Loucy (cell line): ENCODE data around the gene PMF1.

Experiments
- EZH2phosphoT487 ChIP-seq: fragments of 200-600 bp; IDR thresholded peaks from 2 replicates; pipeline ENCODE4 v1.6.1; 2018; ENCODE audit warnings: antibody characterized with exemption, mild to moderate bottlenecking, moderate library complexity, borderline replicate concordance
- TF ChIP-seq, protein P1 (sequence below): fragments of 200-600 bp; sonication (generic); conservative IDR thresholded peaks from 2 replicates; pipeline ENCODE4 v1.5.1; 2014; ENCODE audit warnings: mild to moderate bottlenecking, antibody characterized with exemption, low read length

DNA sequence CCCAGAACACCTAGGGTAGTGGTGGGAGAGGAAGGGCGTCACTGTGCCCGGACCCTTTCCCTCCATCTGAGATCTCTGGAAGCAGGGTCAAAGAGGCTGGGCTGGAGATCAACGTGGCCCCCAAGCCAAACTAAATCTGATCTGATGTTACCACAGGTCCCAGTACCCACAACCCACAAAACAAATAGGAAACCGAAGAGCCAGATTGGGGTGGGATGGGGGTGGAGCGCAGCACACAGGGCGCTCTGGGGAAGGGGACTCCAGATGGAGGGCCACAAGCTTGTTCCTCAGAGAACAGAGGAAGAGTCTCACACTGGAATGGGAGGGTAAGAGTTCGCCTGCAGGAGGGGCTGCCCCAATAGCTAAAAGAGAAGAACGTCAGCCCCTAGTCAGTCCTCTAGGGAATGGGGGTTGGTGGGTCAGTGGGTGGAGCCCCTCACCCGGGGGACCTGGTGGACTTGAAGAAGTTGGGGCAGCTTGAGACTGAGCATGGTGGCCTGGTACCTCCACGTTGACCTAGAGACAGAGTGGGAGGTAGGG, 33.5 kb downstream of the PMF1 start:
- TF ChIP-seq, protein P1, sequence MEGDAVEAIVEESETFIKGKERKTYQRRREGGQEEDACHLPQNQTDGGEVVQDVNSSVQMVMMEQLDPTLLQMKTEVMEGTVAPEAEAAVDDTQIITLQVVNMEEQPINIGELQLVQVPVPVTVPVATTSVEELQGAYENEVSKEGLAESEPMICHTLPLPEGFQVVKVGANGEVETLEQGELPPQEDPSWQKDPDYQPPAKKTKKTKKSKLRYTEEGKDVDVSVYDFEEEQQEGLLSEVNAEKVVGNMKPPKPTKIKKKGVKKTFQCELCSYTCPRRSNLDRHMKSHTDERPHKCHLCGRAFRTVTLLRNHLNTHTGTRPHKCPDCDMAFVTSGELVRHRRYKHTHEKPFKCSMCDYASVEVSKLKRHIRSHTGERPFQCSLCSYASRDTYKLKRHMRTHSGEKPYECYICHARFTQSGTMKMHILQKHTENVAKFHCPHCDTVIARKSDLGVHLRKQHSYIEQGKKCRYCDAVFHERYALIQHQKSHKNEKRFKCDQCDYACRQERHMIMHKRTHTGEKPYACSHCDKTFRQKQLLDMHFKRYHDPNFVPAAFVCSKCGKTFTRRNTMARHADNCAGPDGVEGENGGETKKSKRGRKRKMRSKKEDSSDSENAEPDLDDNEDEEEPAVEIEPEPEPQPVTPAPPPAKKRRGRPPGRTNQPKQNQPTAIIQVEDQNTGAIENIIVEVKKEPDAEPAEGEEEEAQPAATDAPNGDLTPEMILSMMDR, result no peak
- TF ChIP-seq EZH2phosphoT487, result no peak
